HCT116 (cell line): Measurements from ENCODE around the gene VAMP7. TPM values are rescaled to one million over a fixed set of nuclear protein-coding genes. Genes with fewer than 3 reads are reported as not detected.
"Not testable (repeated sequence)": the region's sequence is repeated elsewhere in the genome, so short reads cannot be mapped to it uniquely, and the experiment has no call there.

ENCODE experiments used
- ATAC-seq: fragments of 200-7000 bp; cut with Tn5 transposase; 2 replicates; pipeline ENCODE4 v1.9.1; 2020; ENCODE audit warnings: mild to moderate bottlenecking, moderate library complexity
- BruUV-seq: library from RNA; stranded (reverse); fragments of 400-500 nt; replicated peaks from 2 replicates; lab custom pipeline; 2021; lab: Mats Ljungman, UMichigan
- CTCF ChIA-PET: fragments of 300-600 bp; sonication (Branson Sonifier 250); formaldehyde crosslinking; loops from one replicate; lab custom pipeline; 2021; ENCODE audit warnings: antibody characterized with exemption; lab: Charles Lee
- POLR2A ChIA-PET: fragments of 300-600, 350-600 bp; sonication (Branson Sonifier 250); formaldehyde crosslinking; loops from one replicate; lab custom pipeline; 2021; ENCODE audit warnings: antibody characterized with exemption; lab: Charles Lee
- RAD21 ChIA-PET, 2 experiments: fragments of 300-600 bp; sonication (Branson Sonifier 250); formaldehyde crosslinking; loops; one replicate each; lab custom pipeline; 2023; ENCODE audit warnings: low total read pairs in 2 of 2; ENCODE audit not compliant: uncharacterized antibody in 2 of 2, unreplicated experiment in 2 of 2, low non-redundant PET in 1 of 2; lab: Charles Lee
- DNase-seq: peaks from one replicate; pipeline ENCODE4 v3.0.0-alpha.2; 2010; ENCODE audit warnings: low read depth, low spot score
- H2AFZ ChIP-seq: fragments of 200-600 bp; shearing (Covaris generic), sonication (generic); 2 replicates; pipeline ENCODE4 v1.6.1; 2017; ENCODE audit warnings: low read depth, mixed run types, mixed read lengths, antibody characterized with exemption, low read length; ENCODE audit not compliant: poor library complexity, severe bottlenecking
- H3K27ac ChIP-seq: 2 replicates; pipeline ENCODE4 v1.5.1; 2012; ENCODE audit warnings: low read depth, low read length
- H3K27me3 ChIP-seq: fragments of 200-600 bp; sonication (generic); 2 replicates; pipeline ENCODE4 v1.6.1; 2016; ENCODE audit warnings: mixed run types, low read length, mixed read lengths; ENCODE audit not compliant: insufficient read depth
- H3K36me3 ChIP-seq, 2 experiments: fragments of 200-500 bp in 1 of 2; fragments of 200-600 bp in 1 of 2; sonication (Bioruptor generic) in 1 of 2; sonication (generic) in 1 of 2; 2 replicates each; pipeline versions ENCODE4 v1.5.1 to v1.6.1; 2014 to 2016; ENCODE audit warnings: low read length in 2 of 2, inconsistent platforms in 1 of 2, mixed read lengths in 1 of 2, mixed run types in 1 of 2; ENCODE audit not compliant: insufficient read depth in 2 of 2, control insufficient read depth in 1 of 2
- H3K4me1 ChIP-seq, 2 experiments: fragments of 200-600 bp in 1 of 2; sonication (generic) in 1 of 2; 2 replicates each; pipeline versions ENCODE4 v1.5.1 to v1.6.1; 2012 to 2017; ENCODE audit warnings: low read length in 2 of 2, inconsistent platforms in 1 of 2, mild to moderate bottlenecking in 1 of 2, mixed read lengths in 1 of 2, mixed run types in 1 of 2, moderate library complexity in 1 of 2; ENCODE audit not compliant: insufficient read depth in 2 of 2, control insufficient read depth in 1 of 2
- H3K4me2 ChIP-seq: fragments of 200-600 bp; sonication (generic); 2 replicates; pipeline ENCODE4 v1.6.1; 2017; ENCODE audit warnings: mixed run types, low read length, mixed read lengths
- H3K4me3 ChIP-seq, 2 experiments: fragments of 200-600 bp in 1 of 2; sonication (generic) in 1 of 2; replicated peaks in 1 of 2; 2 replicates each; pipeline ENCODE4 v1.5.1; 2011 to 2016; ENCODE audit warnings: low read length in 2 of 2, control low read depth in 1 of 2, low read depth in 1 of 2, mild to moderate bottlenecking in 1 of 2, mixed read lengths in 1 of 2, mixed run types in 1 of 2
- H3K79me2 ChIP-seq: fragments of 200-600 bp; sonication (generic); 2 replicates; pipeline ENCODE4 v1.6.1; 2017; ENCODE audit warnings: mild to moderate bottlenecking, mixed run types, low read length, moderate library complexity, mixed read lengths; ENCODE audit not compliant: insufficient read depth
- H3K9ac ChIP-seq: fragments of 200-600 bp; sonication (generic); 2 replicates; pipeline ENCODE4 v1.6.1; 2016; ENCODE audit warnings: low read length, mixed read lengths
- H3K9me2 ChIP-seq: fragments of 200-600 bp; sonication (generic), shearing (Covaris generic); 2 replicates; pipeline ENCODE4 v1.6.1; 2017; ENCODE audit warnings: mixed run types, mild to moderate bottlenecking, moderate library complexity; ENCODE audit not compliant: insufficient read depth
- H3K9me3 ChIP-seq, 2 experiments: fragments of 200-500 bp in 1 of 2; fragments of 200-600 bp in 1 of 2; sonication (Bioruptor generic) in 1 of 2; sonication (generic) in 1 of 2; 2 replicates each; pipeline ENCODE4 v1.6.1; 2014 to 2017; ENCODE audit warnings: low read length in 2 of 2, mixed read lengths in 2 of 2, inconsistent platforms in 1 of 2, low read depth in 1 of 2, mild to moderate bottlenecking in 1 of 2, mixed run types in 1 of 2, moderate library complexity in 1 of 2; ENCODE audit not compliant: control insufficient read depth in 1 of 2, insufficient read depth in 1 of 2
- H4K20me1 ChIP-seq: fragments of 200-600 bp; sonication (generic), shearing (Covaris generic); 2 replicates; pipeline ENCODE4 v1.6.1; 2017; ENCODE audit warnings: mixed run types, mild to moderate bottlenecking, moderate library complexity; ENCODE audit not compliant: insufficient read depth
- CTCF ChIP-seq, 3 experiments: fragments of 200-600 bp in 1 of 3; sonication (generic) in 1 of 3; IDR thresholded peaks in 2 of 3; conservative IDR thresholded peaks in 1 of 3; 2 replicates each; pipeline ENCODE4 v1.5.1; 2012 to 2017; ENCODE audit warnings: low read depth in 2 of 3, low read length in 2 of 3, antibody characterized with exemption in 1 of 3, borderline replicate concordance in 1 of 3, control low read depth in 1 of 3, mild to moderate bottlenecking in 1 of 3, mixed read lengths in 1 of 3, mixed run types in 1 of 3, moderate library complexity in 1 of 3; ENCODE audit not compliant: insufficient read depth in 1 of 3
- RAD21 ChIP-seq: IDR thresholded peaks from 2 replicates; pipeline ENCODE4 v1.6.1; 2012; ENCODE audit warnings: low read depth, mild to moderate bottlenecking
- intact Hi-C: fragments of 100-400 bp; cut with micrococcal nuclease; formaldehyde crosslinking; loops from 2 replicates; pipeline ENCODE4 v1.10.0; 2022
- total RNA-seq: library from RNA; stranded (reverse); gene quantifications from one replicate; pipeline ENCODE4 v1.2.1, GENCODE V29; 2021; ENCODE audit not compliant: unreplicated experiment

Gene VAMP7
- total RNA-seq, 1 experiment from 2014 or later, result 32.8 TPM

DNA sequence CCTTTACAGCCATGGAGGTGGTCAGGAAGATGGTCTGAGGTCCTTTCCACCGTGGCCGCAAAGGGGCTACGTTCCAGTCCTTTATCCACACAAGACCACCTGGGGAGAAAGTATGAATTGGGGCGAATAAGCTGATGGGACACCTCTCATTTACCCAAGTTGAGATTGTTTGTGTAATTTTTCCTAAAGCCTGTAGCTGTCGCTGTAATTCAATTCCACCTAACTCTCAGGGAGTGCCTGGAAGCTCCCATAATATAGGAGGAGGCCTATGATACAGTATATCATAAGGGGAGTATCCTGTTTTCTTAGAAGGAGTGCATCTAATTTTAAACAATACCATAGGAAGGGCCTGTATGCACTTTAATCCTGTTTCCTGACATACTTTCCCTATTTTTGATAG is 90.5 kb downstream of the VAMP7 start:
- H3K79me2 ChIP-seq, H3K27me3 ChIP-seq, H3K9ac ChIP-seq, CTCF ChIA-PET, H2AFZ ChIP-seq, RAD21 ChIA-PET, H3K4me3 ChIP-seq, H3K9me3 ChIP-seq, intact Hi-C loops, BruUV-seq, H3K9me2 ChIP-seq, H3K27ac ChIP-seq, H3K4me1 ChIP-seq, H4K20me1 ChIP-seq, H3K36me3 ChIP-seq, POLR2A ChIA-PET, H3K4me2 ChIP-seq, DNase-seq, ATAC-seq: not testable (repeated sequence)
- TF ChIP-seq CTCF (IDR thresholded peaks at IDR 0.05 in 2 of 3, conservative IDR thresholded peaks at IDR 0.05 in 1 of 3; ENCODE audit: borderline replicate concordance in 1 of 3, insufficient read depth in 1 of 3, low read depth in 2 of 3, low read length in 2 of 3) (peak; percentile 11 to 35 (median 18); a peak in 4 of 6 replicates), RAD21 (peak; percentile 24; the same call in 1 of the 2 replicates)

- POLR2A ChIA-PET, H3K4me1 ChIP-seq, H3K9me2 ChIP-seq, H3K79me2 ChIP-seq, intact Hi-C loops, H3K4me2 ChIP-seq, RAD21 ChIA-PET, H3K27ac ChIP-seq, DNase-seq, H3K9me3 ChIP-seq, H3K36me3 ChIP-seq, H3K27me3 ChIP-seq, H3K4me3 ChIP-seq, ATAC-seq, CTCF ChIA-PET, H3K9ac ChIP-seq, H2AFZ ChIP-seq, BruUV-seq, H4K20me1 ChIP-seq: not testable (repeated sequence)
Observed at GRCh38 chrX:155972241-155972640, 91.1 kb downstream of the VAMP7 start.
